ENCODE measurements around the gene SLC27A6.

GRCh38 chr5:128965011-128965637, at the start of gene SLC27A6:
- TF ChIP-seq, protein P1, sequence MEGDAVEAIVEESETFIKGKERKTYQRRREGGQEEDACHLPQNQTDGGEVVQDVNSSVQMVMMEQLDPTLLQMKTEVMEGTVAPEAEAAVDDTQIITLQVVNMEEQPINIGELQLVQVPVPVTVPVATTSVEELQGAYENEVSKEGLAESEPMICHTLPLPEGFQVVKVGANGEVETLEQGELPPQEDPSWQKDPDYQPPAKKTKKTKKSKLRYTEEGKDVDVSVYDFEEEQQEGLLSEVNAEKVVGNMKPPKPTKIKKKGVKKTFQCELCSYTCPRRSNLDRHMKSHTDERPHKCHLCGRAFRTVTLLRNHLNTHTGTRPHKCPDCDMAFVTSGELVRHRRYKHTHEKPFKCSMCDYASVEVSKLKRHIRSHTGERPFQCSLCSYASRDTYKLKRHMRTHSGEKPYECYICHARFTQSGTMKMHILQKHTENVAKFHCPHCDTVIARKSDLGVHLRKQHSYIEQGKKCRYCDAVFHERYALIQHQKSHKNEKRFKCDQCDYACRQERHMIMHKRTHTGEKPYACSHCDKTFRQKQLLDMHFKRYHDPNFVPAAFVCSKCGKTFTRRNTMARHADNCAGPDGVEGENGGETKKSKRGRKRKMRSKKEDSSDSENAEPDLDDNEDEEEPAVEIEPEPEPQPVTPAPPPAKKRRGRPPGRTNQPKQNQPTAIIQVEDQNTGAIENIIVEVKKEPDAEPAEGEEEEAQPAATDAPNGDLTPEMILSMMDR (IDR thresholded peaks at IDR 0.05; ENCODE audit: low read depth, low read length), result no peak
- TF ChIP-seq EZH2phosphoT487 (IDR thresholded peaks at IDR 0.05; ENCODE audit: low read depth), result no peak

Measured in OCI-LY3 (cell line).